HCT116 (cell line): ENCODE measurements around the gene FAM50B.

Source experiments
- EZH2phosphoT487 ChIP-seq: fragments of 200-600 bp; IDR thresholded peaks from 2 replicates; pipeline ENCODE4 v1.6.1; 2018; ENCODE audit warnings: antibody characterized with exemption, borderline replicate concordance
- POLR2A ChIP-seq: IDR thresholded peaks from 2 replicates; pipeline ENCODE4 v1.7.0; 2011; ENCODE audit warnings: borderline replicate concordance; ENCODE audit not compliant: insufficient read depth, insufficient read length; ENCODE audit errors: extremely low read depth
- POLR2AphosphoS5 ChIP-seq: IDR thresholded peaks from 2 replicates; pipeline ENCODE4 v1.6.1; 2011; ENCODE audit warnings: mild to moderate bottlenecking, low read depth, low read length, moderate library complexity
- TF ChIP-seq, protein P1 (sequence below), 3 experiments: fragments of 200-600 bp in 1 of 3; sonication (generic) in 1 of 3; IDR thresholded peaks in 2 of 3; conservative IDR thresholded peaks in 1 of 3; 2 replicates each; pipeline ENCODE4 v1.5.1; 2012 to 2017; ENCODE audit warnings: low read depth in 2 of 3, low read length in 2 of 3, antibody characterized with exemption in 1 of 3, borderline replicate concordance in 1 of 3, control low read depth in 1 of 3, mild to moderate bottlenecking in 1 of 3, mixed read lengths in 1 of 3, mixed run types in 1 of 3, moderate library complexity in 1 of 3; ENCODE audit not compliant: insufficient read depth in 1 of 3
- TF ChIP-seq, protein P2 (sequence below): IDR thresholded peaks from 2 replicates; pipeline ENCODE4 v1.6.1; 2012

DNA sequence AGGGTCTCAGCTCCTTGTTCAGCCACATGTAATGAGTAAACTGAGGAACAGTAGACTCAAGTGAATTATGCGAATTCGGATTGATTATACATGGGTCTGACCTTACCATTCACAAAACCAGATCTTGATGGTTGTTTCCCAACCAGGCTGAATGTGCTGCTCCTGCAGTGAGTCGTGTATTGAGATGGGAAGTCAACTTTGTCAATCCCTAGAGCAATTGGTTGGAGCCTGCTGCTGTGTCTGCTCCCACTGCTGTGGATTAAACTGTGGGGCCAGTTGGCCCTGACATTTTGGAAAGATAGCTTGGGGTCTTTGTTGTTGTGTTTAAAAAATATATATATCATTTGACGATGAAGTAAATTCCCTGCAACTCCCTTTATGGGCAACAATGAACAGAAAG, 23.9 kb downstream of the FAM50B start:
- TF ChIP-seq POLR2AphosphoS5 = no peak
- no peak for TF ChIP-seq POLR2A
- TF ChIP-seq, protein P1, sequence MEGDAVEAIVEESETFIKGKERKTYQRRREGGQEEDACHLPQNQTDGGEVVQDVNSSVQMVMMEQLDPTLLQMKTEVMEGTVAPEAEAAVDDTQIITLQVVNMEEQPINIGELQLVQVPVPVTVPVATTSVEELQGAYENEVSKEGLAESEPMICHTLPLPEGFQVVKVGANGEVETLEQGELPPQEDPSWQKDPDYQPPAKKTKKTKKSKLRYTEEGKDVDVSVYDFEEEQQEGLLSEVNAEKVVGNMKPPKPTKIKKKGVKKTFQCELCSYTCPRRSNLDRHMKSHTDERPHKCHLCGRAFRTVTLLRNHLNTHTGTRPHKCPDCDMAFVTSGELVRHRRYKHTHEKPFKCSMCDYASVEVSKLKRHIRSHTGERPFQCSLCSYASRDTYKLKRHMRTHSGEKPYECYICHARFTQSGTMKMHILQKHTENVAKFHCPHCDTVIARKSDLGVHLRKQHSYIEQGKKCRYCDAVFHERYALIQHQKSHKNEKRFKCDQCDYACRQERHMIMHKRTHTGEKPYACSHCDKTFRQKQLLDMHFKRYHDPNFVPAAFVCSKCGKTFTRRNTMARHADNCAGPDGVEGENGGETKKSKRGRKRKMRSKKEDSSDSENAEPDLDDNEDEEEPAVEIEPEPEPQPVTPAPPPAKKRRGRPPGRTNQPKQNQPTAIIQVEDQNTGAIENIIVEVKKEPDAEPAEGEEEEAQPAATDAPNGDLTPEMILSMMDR (IDR thresholded peaks at IDR 0.05 in 2 of 3, conservative IDR thresholded peaks at IDR 0.05 in 1 of 3; ENCODE audit: borderline replicate concordance in 1 of 3, insufficient read depth in 1 of 3, low read depth in 2 of 3, low read length in 2 of 3) = no peak
- TF ChIP-seq, protein P2, sequence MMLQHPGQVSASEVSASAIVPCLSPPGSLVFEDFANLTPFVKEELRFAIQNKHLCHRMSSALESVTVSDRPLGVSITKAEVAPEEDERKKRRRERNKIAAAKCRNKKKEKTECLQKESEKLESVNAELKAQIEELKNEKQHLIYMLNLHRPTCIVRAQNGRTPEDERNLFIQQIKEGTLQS = no peak
- no peak for TF ChIP-seq EZH2phosphoT487
